IMR-90 (cell line): ENCODE measurements around the gene ZNF408. TPM values are rescaled to one million over a fixed set of nuclear protein-coding genes. Genes with fewer than 3 reads are reported as not detected.
A peak's percentile ranks its signal among the peaks of the same experiment; 100 is the strongest.

Experiments used
- ATAC-seq: fragments of 200-7000 bp; cut with Tn5 transposase; 2 replicates; pipeline ENCODE4 v1.9.1; 2020; ENCODE audit warnings: low read depth, mild to moderate bottlenecking, moderate library complexity
- BruUV-seq: library from RNA; stranded (reverse); fragments of 400-500 nt; replicated peaks from 2 replicates; lab custom pipeline; 2021; lab: Mats Ljungman, UMichigan
- CTCF ChIA-PET: fragments of 300-600 bp; formaldehyde crosslinking; extraction: SDS; loops from one replicate; lab custom pipeline; 2021; ENCODE audit warnings: antibody characterized with exemption; lab: Yijun Ruan, JAX
- POLR2A ChIA-PET: fragments of 300-600 bp; sonication (Branson Sonifier 250); formaldehyde crosslinking; loops from one replicate; lab custom pipeline; 2022; ENCODE audit warnings: antibody characterized with exemption; ENCODE audit not compliant: unreplicated experiment; lab: Charles Lee
- DNase-seq: peaks from one replicate; pipeline ENCODE4 v3.0.0; 2013
- H2AFZ ChIP-seq: replicated peaks from 2 replicates; pipeline ENCODE3; 2013; ENCODE audit warnings: low read length, mild to moderate bottlenecking; ENCODE audit not compliant: poor library complexity
- H2AK5ac ChIP-seq: 2 replicates; pipeline ENCODE4 v1.6.1; 2013; ENCODE audit warnings: low read depth, low read length, inconsistent platforms
- H2AK9ac ChIP-seq: replicated peaks from 2 replicates; pipeline ENCODE3; 2013; ENCODE audit warnings: mild to moderate bottlenecking, low read depth, low read length, moderate library complexity; ENCODE audit not compliant: poor library complexity
- H2BK120ac ChIP-seq: 2 replicates; pipeline ENCODE4 v1.6.1; 2013; ENCODE audit warnings: low read depth, low read length, inconsistent platforms
- H2BK15ac ChIP-seq: 3 replicates; pipeline ENCODE4 v1.6.1; 2013; ENCODE audit warnings: low read depth, low read length, inconsistent platforms
- H2BK20ac ChIP-seq: 2 replicates; pipeline ENCODE4 v1.6.1; 2013; ENCODE audit warnings: low read depth, mild to moderate bottlenecking, inconsistent platforms, low read length, moderate library complexity
- H2BK5ac ChIP-seq: 2 replicates; pipeline ENCODE4 v1.6.1; 2013; ENCODE audit warnings: mild to moderate bottlenecking, low read depth, low read length, inconsistent platforms; ENCODE audit not compliant: poor library complexity, severe bottlenecking
- H3K14ac ChIP-seq: replicated peaks from 2 replicates; pipeline ENCODE4 v1.6.1; 2013; ENCODE audit warnings: low read depth, low read length, inconsistent platforms
- H3K18ac ChIP-seq: 2 replicates; pipeline ENCODE4 v1.6.1; 2013; ENCODE audit warnings: low read depth, low read length, control low read depth
- H3K23ac ChIP-seq: 2 replicates; pipeline ENCODE4 v1.6.1; 2013; ENCODE audit warnings: low read depth, low read length, inconsistent platforms
- H3K27ac ChIP-seq: 2 replicates; pipeline ENCODE4 v1.5.1; 2013; ENCODE audit warnings: mild to moderate bottlenecking, control low read depth, low read length; ENCODE audit not compliant: insufficient read depth
- H3K27me3 ChIP-seq: 2 replicates; pipeline ENCODE4 v1.6.1; 2013; ENCODE audit warnings: low read length; ENCODE audit not compliant: control insufficient read depth, insufficient read depth
- H3K36me3 ChIP-seq: 2 replicates; pipeline ENCODE4 v1.6.1; 2013; ENCODE audit warnings: low read length, mixed read lengths; ENCODE audit not compliant: control insufficient read depth, insufficient read depth
- H3K4ac ChIP-seq: 2 replicates; pipeline ENCODE4 v1.6.1; 2013; ENCODE audit warnings: low read depth, low read length, inconsistent platforms
- H3K4me1 ChIP-seq: 2 replicates; pipeline ENCODE4 v1.6.1; 2013; ENCODE audit warnings: low read length, mixed read lengths; ENCODE audit not compliant: control insufficient read depth, insufficient read depth
- H3K4me2 ChIP-seq: 2 replicates; pipeline ENCODE4 v1.6.1; 2013; ENCODE audit warnings: low read depth, mild to moderate bottlenecking, control low read depth, low read length, moderate library complexity
- H3K4me3 ChIP-seq: 2 replicates; pipeline ENCODE4 v1.5.1; 2013; ENCODE audit warnings: low read depth, mild to moderate bottlenecking, control low read depth, low read length, moderate library complexity; ENCODE audit not compliant: insufficient read depth
- H3K56ac ChIP-seq: 2 replicates; pipeline ENCODE4 v1.6.1; 2013; ENCODE audit warnings: low read length, inconsistent platforms; ENCODE audit not compliant: insufficient read depth; ENCODE audit errors: extremely low read depth
- H3K79me1 ChIP-seq, 2 experiments: 2 replicates each; pipeline ENCODE4 v1.6.1; 2013; ENCODE audit warnings: low read length in 2 of 2, inconsistent platforms in 1 of 2, low read depth in 1 of 2
- H3K9ac ChIP-seq: 2 replicates; pipeline ENCODE4 v1.6.1; 2013; ENCODE audit warnings: low read depth, low read length, control low read depth
- H3K9me1 ChIP-seq: 2 replicates; pipeline ENCODE4 v1.6.1; 2013; ENCODE audit warnings: low read length, inconsistent platforms; ENCODE audit not compliant: insufficient read depth
- H3K9me3 ChIP-seq: 2 replicates; pipeline ENCODE4 v1.6.1; 2013; ENCODE audit warnings: low read length; ENCODE audit not compliant: control insufficient read depth, insufficient read depth
- H4K20me1 ChIP-seq: 2 replicates; pipeline ENCODE4 v1.6.1; 2013; ENCODE audit warnings: low read length, inconsistent platforms; ENCODE audit not compliant: insufficient read depth
- H4K5ac ChIP-seq: 2 replicates; pipeline ENCODE4 v1.6.1; 2013; ENCODE audit warnings: mild to moderate bottlenecking, low read depth, low read length, control low read depth
- H4K8ac ChIP-seq, 2 experiments: 2 replicates each; pipeline ENCODE4 v1.6.1; 2013; ENCODE audit warnings: low read depth in 2 of 2, low read length in 2 of 2, control low read depth in 1 of 2, inconsistent platforms in 1 of 2
- H4K91ac ChIP-seq: 2 replicates; pipeline ENCODE4 v1.6.1; 2013; ENCODE audit warnings: low read depth, low read length, inconsistent platforms; ENCODE audit not compliant: insufficient read depth
- RAD21 ChIP-seq: IDR thresholded peaks from 2 replicates; pipeline ENCODE4 v1.6.1; 2012; ENCODE audit warnings: low read length, improper control_type of control experiment
- WGBS, 2 experiments: methylation state at CpG; one replicate each; pipeline versions ENCODE4 v1.1.5 to v1.1.7; 2013; ENCODE audit warnings: missing lambda C conversion rate in 2 of 2; ENCODE audit not compliant: insufficient read length in 1 of 2; ENCODE audit errors: extremely low coverage in 2 of 2; 5-methylcytosine and 5-hydroxymethylcytosine counted together
- dilution Hi-C: fragments of 300-500 bp; cut with HindIII; formaldehyde crosslinking; loops from one replicate; pipeline ENCODE4 v1.14.3; 2018; ENCODE audit warnings: low sequenced_read_pairs; ENCODE audit not compliant: unreplicated experiment
- in situ Hi-C: fragments of 300-500 bp; cut with MboI; formaldehyde crosslinking; loops from 3 replicates; pipeline ENCODE4 v1.14.3; 2019; ENCODE audit warnings: low sequenced_read_pairs, inconsistent platforms, mixed read lengths
- intact Hi-C: fragments of 100-400 bp; cut with micrococcal nuclease; formaldehyde crosslinking; loops from 2 replicates; pipeline ENCODE4 v1.10.0; 2022
- polyA plus RNA-seq, 3 experiments: library from polyadenylated mRNA; depleted of rRNA; stranded (reverse); fragments of >200 nt; gene quantifications; 2 replicates each; pipeline ENCODE4 v1.2.3, GENCODE V29; 2012; ENCODE audit warnings: low replicate concordance in 1 of 3
- total RNA-seq: library from RNA; depleted of rRNA; stranded (reverse); fragments of >200 nt; gene quantifications from 2 replicates; pipeline ENCODE4 v1.2.3, GENCODE V29; 2012

ZNF408 gene
- total and polyA plus RNA-seq, 2 of the 4 experiments (the other 2 are of a cell fraction): 9.5 to 11.1 TPM

- BruUV-seq: no TSS peak
- ATAC-seq (no peak), DNase-seq (no peak)
- Histone ChIP-seq H3K9me1 (peaks cover 13% of the 10 kb centered on the region; the same call in 1 of the 2 replicates), H3K23ac (no peak overlapping the region), H2AK5ac (no peak overlapping the region), H4K8ac (no peak overlapping the region), H3K18ac (no peak overlapping the region), H3K4ac (no peak overlapping the region), H3K14ac (no peak overlapping the region), H4K91ac (no peak overlapping the region), H2AFZ (no peak overlapping the region), H3K4me2 (no peak overlapping the region), H3K79me1 (peaks cover 3 to 24% of the 10 kb centered on the region in 2 experiments; a peak in 3 of 4 replicates), H3K56ac (no peak overlapping the region), H3K27me3 (no peaks in the 10 kb centered on the region), H4K5ac (no peak overlapping the region), H2BK120ac (no peak overlapping the region), H2BK5ac (no peak overlapping the region), H3K27ac (no peak overlapping the region), H2BK15ac (no peak overlapping the region), H4K20me1 (peaks cover 6% of the 10 kb centered on the region; the same call in 1 of the 2 replicates), H3K9ac (no peak overlapping the region), H2BK20ac (no peak overlapping the region), H3K4me3 (no peak overlapping the region), H3K4me1 (peaks cover 5% of the 10 kb centered on the region), H3K9me3 (no peaks in the 10 kb centered on the region), H3K36me3 (peaks cover 61% of the 10 kb centered on the region), H2AK9ac (peak overlapping the region; percentile 65)
- ChIA-PET CTCF (no interaction called here), POLR2A (no interaction called here)
- intact Hi-C loops (loop anchor here (10.0 kb wide), 1 partner anchor 296 kb away; the partner anchor contains the start of gene MDK), in situ Hi-C loops (no loop called here), dilution Hi-C loops (no loop called here)
- 93% methylated on average over 11 of the region's 22 CpGs; no CpG with 5 or more reads in 1 of the 2 experiments for WGBS, 2 experiments
- no peak for TF ChIP-seq RAD21
These were observed 20.0 kb upstream of the ZNF408 start for GRCh38 chr11:46680815-46681214.
